GM12874 (cell line): ENCODE results near the gene THAP7.

Source experiments
- TF ChIP-seq, protein P1 (sequence below): IDR thresholded peaks from 2 replicates; pipeline ENCODE4 v1.5.1; 2011; ENCODE audit warnings: low read depth, mild to moderate bottlenecking, control low read depth, low read length, moderate library complexity; ENCODE audit not compliant: insufficient read depth

The THAP7 gene

DNA sequence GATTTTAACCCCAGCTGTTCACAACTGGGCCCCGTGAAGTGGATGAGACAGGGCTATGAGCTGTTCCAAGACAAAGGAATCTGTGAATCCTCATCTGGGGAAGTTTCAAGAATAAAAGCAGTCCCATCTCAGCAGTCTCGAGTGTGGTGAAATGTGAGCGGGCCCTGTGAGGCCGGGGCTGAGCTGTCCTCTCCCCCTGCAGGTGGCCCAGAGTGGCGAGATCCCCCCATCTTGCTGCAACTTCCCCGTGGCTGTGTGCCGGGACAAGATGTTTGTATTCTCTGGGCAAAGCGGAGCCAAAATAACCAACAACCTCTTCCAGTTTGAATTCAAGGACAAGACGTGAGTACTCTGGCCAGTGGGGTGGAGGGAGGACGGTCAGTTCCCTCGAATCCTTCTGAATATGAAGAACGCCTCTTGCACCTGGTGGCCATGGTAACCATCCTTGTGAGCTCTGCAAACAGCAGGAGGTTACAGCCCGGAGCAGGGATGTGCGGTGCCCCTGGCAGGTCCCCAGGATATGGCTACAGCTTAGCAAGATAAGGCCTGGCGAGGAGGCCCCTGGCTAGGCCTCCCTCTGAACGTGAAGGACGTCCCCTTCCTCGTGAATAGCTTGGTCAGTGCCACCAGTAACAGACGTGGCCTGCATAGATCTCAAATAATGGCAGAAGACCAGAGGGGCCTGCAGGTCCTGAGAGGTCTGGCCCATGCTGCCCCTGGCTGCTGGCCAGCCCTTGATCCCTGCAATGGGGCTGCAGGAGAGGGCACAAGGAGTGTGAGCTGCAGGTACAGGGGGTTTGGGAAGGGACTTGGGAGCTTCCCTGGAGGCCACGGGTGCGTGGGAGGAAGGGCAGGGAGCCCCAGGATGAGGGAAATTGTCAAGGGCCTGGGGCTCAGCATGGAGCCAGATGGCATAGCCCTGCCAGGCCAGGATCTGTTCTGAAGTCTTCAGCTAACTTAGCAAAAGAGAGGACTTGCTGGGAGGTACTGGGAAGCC lies 11.4 kb downstream of the THAP7 start:
- TF ChIP-seq, protein P1, sequence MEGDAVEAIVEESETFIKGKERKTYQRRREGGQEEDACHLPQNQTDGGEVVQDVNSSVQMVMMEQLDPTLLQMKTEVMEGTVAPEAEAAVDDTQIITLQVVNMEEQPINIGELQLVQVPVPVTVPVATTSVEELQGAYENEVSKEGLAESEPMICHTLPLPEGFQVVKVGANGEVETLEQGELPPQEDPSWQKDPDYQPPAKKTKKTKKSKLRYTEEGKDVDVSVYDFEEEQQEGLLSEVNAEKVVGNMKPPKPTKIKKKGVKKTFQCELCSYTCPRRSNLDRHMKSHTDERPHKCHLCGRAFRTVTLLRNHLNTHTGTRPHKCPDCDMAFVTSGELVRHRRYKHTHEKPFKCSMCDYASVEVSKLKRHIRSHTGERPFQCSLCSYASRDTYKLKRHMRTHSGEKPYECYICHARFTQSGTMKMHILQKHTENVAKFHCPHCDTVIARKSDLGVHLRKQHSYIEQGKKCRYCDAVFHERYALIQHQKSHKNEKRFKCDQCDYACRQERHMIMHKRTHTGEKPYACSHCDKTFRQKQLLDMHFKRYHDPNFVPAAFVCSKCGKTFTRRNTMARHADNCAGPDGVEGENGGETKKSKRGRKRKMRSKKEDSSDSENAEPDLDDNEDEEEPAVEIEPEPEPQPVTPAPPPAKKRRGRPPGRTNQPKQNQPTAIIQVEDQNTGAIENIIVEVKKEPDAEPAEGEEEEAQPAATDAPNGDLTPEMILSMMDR, result no peak

DNA sequence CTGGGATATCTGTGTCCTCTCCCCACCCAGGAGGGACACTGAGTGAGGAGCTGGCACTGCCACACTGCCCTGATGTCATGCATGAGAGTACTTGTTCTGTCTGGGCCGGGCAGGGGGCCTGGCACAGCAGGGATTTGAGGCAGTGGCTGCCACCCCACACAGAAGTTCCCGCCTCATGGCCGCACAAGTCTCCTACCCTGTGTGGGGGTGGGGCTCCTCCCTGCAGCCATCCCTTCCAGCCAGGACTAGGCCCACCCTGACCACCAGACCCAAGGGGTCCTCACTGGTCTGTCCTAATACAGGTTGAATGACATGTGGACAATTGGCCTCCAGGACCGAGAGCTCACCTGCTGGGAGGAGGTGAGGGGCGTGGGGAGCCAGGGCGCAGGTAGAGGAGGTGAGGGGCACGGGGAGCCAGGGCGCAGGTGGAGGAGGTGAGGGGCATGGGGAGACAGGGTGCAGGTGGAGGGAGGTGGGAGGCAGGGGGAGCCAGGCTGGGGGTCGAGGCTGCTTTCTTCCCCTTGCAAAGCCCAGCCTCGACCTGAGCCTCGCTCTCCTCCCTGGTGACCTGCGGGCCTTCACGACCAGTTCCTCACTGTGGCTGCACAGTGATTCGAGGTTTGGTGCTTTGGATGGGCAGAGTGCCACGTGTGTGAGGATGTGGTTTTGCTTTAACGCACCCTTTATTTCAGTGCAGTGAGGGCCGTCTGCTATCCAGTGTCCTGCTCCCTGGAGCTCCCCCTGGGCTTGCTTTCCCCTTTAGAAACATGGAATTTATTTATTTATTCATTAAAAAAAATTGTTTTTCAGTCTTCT lies 12.4 kb downstream of the THAP7 start:
- TF ChIP-seq, protein P1, result no peak

- TF ChIP-seq, protein P1, result no peak
Observed at GRCh38 chr22:20988573-20989322, 13.2 kb downstream of the THAP7 start.

DNA sequence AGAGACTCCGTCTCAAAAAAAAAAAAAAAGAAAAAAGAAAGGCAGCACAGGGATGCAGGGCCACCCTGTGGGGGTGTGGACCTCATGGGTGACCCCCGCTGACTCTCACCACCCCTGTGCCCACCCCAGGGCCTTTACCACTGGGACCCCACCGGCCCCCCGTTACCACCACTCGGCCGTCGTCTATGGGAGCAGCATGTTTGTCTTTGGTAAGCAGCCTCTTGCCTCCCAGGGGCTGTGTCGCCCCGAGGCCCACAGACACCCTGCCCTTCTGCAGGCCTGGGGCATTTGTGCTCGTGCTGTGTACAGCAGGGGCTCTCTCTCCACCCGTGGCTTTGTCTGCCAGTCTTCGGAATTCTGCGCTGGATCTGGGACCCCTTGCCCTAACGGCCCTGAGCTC lies 14.5 kb downstream of the THAP7 start:
- TF ChIP-seq, protein P1, result no peak

DNA sequence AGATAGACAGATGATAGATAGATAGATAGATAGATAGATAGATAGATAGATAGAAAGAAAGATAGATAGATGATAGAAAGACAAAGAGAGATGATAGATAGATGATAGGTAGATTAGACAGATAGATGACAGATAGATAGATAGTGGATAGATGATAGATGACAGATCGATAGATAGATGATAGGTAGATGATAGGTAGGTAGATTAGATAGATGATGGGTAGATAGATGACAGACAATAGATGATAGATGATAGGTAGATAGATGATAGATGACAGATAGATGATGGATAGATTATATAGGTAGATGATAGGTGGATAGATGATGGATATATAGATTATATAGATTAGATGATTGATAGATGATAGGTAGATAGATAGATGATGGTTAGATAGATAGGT lies 15.6 kb downstream of the THAP7 start:
- TF ChIP-seq, protein P1, result no peak

DNA sequence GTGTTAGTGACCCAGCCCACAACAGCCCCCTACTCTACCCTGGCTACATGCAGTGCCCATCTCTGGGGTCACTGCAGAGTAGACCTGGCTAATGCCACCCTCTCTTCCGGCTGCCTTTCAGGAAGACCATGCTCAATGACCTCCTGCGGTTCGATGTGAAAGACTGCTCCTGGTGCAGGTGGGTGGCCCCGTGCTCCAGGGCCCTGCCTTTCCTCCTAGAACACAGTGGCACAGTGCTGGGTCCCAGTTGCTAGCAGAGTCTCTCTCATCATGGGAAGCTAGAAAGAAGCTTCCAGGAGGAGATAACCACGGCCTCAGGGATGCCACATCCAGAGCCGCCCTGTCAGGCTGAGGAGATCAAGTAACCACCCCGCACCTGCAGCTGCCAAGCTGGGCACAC lies 16.2 kb downstream of the THAP7 start:
- TF ChIP-seq, protein P1, result no peak
